Endothelial cell of umbilical vein (primary cell): ENCODE data around the gene RSL1D1.

Experiments used
- CTCF ChIP-seq, 2 donors: IDR thresholded peaks; 1 replicate in 1 of 2; 2 replicates in 1 of 2; pipeline ENCODE4 v1.5.1; 2011; ENCODE audit warnings: low read length in 2 of 2, mild to moderate bottlenecking in 2 of 2, moderate library complexity in 2 of 2, control low read depth in 1 of 2, inconsistent platforms in 1 of 2, low read depth in 1 of 2; ENCODE audit not compliant: insufficient read depth in 1 of 2; ENCODE audit errors: extremely low read depth in 1 of 2
- EZH2 ChIP-seq: IDR thresholded peaks from 2 replicates; pipeline ENCODE4 v1.6.1; 2012; ENCODE audit warnings: borderline replicate concordance, low read depth, mild to moderate bottlenecking, moderate library complexity, low read length, inconsistent platforms; ENCODE audit not compliant: severe bottlenecking
- POLR2A ChIP-seq: IDR thresholded peaks from 2 replicates; pipeline ENCODE4 v1.6.1; 2012; ENCODE audit warnings: low read depth, mild to moderate bottlenecking, control low read depth, low read length

DNA sequence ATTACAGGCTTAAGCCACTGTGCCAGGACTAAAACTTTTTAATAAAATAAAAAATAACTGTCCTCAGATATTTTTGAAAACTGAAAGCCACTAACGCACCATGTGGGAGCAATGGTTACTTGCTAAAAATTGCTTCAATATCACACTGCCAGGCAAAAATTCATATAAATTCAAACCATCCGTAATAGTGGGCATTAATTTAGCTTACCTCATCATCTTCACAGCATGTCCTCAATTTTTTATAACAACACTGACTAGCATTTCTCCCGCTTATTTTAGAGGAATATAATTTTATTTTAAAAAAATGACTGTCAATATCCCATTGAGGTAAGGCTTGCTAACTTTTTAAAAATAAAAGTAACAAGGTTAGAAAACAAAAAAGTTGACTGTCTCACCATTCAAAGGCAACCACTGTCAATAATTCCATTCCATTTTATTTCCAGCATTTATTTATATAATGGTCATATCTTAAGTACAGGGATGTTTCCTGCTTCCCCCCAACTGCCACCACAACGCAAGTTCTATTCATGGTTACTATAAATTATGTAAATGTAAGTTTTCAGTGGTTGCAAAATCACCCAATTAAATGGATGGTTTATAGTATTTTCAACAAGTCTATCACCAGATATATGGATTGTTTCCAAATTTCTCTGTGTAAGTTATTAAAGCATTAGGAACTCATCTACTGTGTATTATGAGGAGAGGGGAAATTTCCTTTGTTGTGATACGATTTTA is 39.1 kb upstream of the RSL1D1 start:
- TF ChIP-seq CTCF (IDR thresholded peaks at IDR 0.05; ENCODE audit: extremely low read depth in 1 of 2, insufficient read depth in 1 of 2, low read depth in 1 of 2, low read length in 2 of 2) (no peak), EZH2 (no peak), POLR2A (no peak)
